ENCODE data around the gene AFAP1. TPM values are rescaled to one million over a fixed set of nuclear protein-coding genes. Genes with fewer than 3 reads are reported as not detected.

The AFAP1 gene
- total and polyA plus RNA-seq, 2 of the 4 experiments (the other 2 are of a cell fraction): 48.2 to 80.9 TPM

GRCh38 chr4:7812921-7813320 lies 126.7 kb downstream of the AFAP1 start:
- Histone ChIP-seq H3K23ac (ENCODE audit: low read depth, low read length) (peak overlapping the region; percentile 23; the same call in 1 of the 2 replicates), H3K79me1 (ENCODE audit: low read depth in 1 of 2, low read length in 2 of 2) (peaks cover 37 to 82% of the 10 kb centered on the region in 2 experiments), H4K20me1 (ENCODE audit: insufficient read depth, low read length) (peaks cover 10% of the 10 kb centered on the region; the same call in 1 of the 2 replicates), H2BK15ac (ENCODE audit: low read depth, low read length) (0 out of 3 replicates have a peak overlapping the region, but pooled peaks have one; percentile 71), H3K4ac (ENCODE audit: low read depth, low read length) (peak overlapping the region; percentile 59), H2AK9ac (replicated peaks; ENCODE audit: low read depth, low read length, poor library complexity) (no peak overlapping the region), H3K56ac (ENCODE audit: extremely low read depth, insufficient read depth, low read length) (no peak overlapping the region), H3K4me3 (ENCODE audit: insufficient read depth, low read depth, low read length) (no peak overlapping the region), H3K9ac (ENCODE audit: low read depth, low read length) (peak overlapping the region; percentile 5; the same call in 1 of the 2 replicates), H3K4me1 (ENCODE audit: control insufficient read depth, insufficient read depth, low read length) (peaks cover 39% of the 10 kb centered on the region), H3K9me3 (ENCODE audit: control insufficient read depth, insufficient read depth, low read length) (peaks cover 8% of the 10 kb centered on the region), H2BK5ac (ENCODE audit: low read depth, low read length, poor library complexity, severe bottlenecking) (peak overlapping the region; percentile 95), H2BK120ac (ENCODE audit: low read depth, low read length) (peak overlapping the region; percentile 28; the same call in 1 of the 2 replicates), H3K36me3 (ENCODE audit: control insufficient read depth, insufficient read depth, low read length) (peaks cover 52% of the 10 kb centered on the region), H3K9me1 (ENCODE audit: insufficient read depth, low read length) (peaks cover 23% of the 10 kb centered on the region), H2AFZ (replicated peaks; ENCODE audit: low read length, poor library complexity) (no peak overlapping the region), H2BK20ac (ENCODE audit: low read depth, low read length) (peak overlapping the region; percentile 7; the same call in 1 of the 2 replicates), H2AK5ac (ENCODE audit: low read depth, low read length) (peak overlapping the region; percentile 11; the same call in 1 of the 2 replicates), H4K91ac (ENCODE audit: insufficient read depth, low read depth, low read length) (peak overlapping the region; percentile 16; the same call in 1 of the 2 replicates), H3K27ac (ENCODE audit: insufficient read depth, low read length) (peak overlapping the region; percentile 21; the same call in 1 of the 2 replicates), H3K14ac (replicated peaks; ENCODE audit: low read depth, low read length) (no peak overlapping the region), H4K5ac (ENCODE audit: low read depth, low read length) (peak overlapping the region; percentile 81; the same call in 1 of the 2 replicates), H3K18ac (ENCODE audit: low read depth, low read length) (peak overlapping the region; percentile 59), H3K4me2 (ENCODE audit: low read depth, low read length) (no peak overlapping the region; the same call in 1 of the 2 replicates), H4K8ac (ENCODE audit: low read depth in 2 of 2, low read length in 2 of 2) (peak overlapping the region; percentile 22 to 36; a peak in 3 of 4 replicates), H3K27me3 (ENCODE audit: control insufficient read depth, insufficient read depth, low read length) (no peaks in the 10 kb centered on the region)
- TF ChIP-seq NFE2L2 (IDR thresholded peaks at IDR 0.05; ENCODE audit: low read depth, low read length) (no peak), BHLHE40 (IDR thresholded peaks at IDR 0.05; ENCODE audit: low read depth, low read length) (no peak), RCOR1 (IDR thresholded peaks at IDR 0.05; ENCODE audit: insufficient replicate concordance, low read length) (no peak), RAD21 (IDR thresholded peaks at IDR 0.05; ENCODE audit: low read length) (no peak), POLR2A (IDR thresholded peaks at IDR 0.05; ENCODE audit: low read depth, low read length) (no peak), RFX5 (IDR thresholded peaks at IDR 0.05; ENCODE audit: low read depth, low read length) (no peak), CHD1 (IDR thresholded peaks at IDR 0.05; ENCODE audit: low read depth, low read length) (no peak), FOS (IDR thresholded peaks at IDR 0.05; ENCODE audit: low read depth, low read length) (no peak), MXI1 (IDR thresholded peaks at IDR 0.05; ENCODE audit: borderline replicate concordance, low read depth, low read length) (no peak)
- TF ChIP-seq, protein P1, sequence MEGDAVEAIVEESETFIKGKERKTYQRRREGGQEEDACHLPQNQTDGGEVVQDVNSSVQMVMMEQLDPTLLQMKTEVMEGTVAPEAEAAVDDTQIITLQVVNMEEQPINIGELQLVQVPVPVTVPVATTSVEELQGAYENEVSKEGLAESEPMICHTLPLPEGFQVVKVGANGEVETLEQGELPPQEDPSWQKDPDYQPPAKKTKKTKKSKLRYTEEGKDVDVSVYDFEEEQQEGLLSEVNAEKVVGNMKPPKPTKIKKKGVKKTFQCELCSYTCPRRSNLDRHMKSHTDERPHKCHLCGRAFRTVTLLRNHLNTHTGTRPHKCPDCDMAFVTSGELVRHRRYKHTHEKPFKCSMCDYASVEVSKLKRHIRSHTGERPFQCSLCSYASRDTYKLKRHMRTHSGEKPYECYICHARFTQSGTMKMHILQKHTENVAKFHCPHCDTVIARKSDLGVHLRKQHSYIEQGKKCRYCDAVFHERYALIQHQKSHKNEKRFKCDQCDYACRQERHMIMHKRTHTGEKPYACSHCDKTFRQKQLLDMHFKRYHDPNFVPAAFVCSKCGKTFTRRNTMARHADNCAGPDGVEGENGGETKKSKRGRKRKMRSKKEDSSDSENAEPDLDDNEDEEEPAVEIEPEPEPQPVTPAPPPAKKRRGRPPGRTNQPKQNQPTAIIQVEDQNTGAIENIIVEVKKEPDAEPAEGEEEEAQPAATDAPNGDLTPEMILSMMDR (conservative IDR thresholded peaks at IDR 0.05; ENCODE audit: low read depth, low read length): no peak
- BruUV-seq (replicated peaks): no TSS peak
- CTCF ChIA-PET: interaction anchor here (1.7 kb wide), 1 partner anchor 64 kb away, joined by 6 read pairs; no protein-coding TSS in a partner anchor
- in situ Hi-C loops (cut with MboI; ENCODE audit: low sequenced_read_pairs): no loop called here
- POLR2A ChIA-PET (ENCODE audit: unreplicated experiment): no interaction called here
- intact Hi-C loops (cut with micrococcal nuclease): loop anchor here (5.0 kb wide), 1 partner anchor 49 kb away; no protein-coding TSS in a partner anchor
- dilution Hi-C loops (cut with HindIII; ENCODE audit: low sequenced_read_pairs, unreplicated experiment): no loop called here
- no CpG with 5 or more reads among the region's 5 CpGs for WGBS, 2 experiments (ENCODE audit: extremely low coverage in 2 of 2, insufficient read length in 1 of 2)
- ATAC-seq (ENCODE audit: low read depth) (no peak), DNase-seq (no peak)

All from IMR-90 (cell line).